Vagina (tissue), 2 donors: ENCODE measurements around the gene CLCNKA. TPM values are rescaled to one million over a fixed set of nuclear protein-coding genes. Genes with fewer than 3 reads are reported as not detected.

Experiments used
- DNase-seq, 2 donors: peaks; one replicate each; pipeline ENCODE4 v3.0.0-alpha.2; 2017; ENCODE audit errors: extremely low spot score in 2 of 2
- H3K27ac ChIP-seq: fragments of 200-600 bp; sonication (generic); one replicate; pipeline ENCODE4 v1.5.1; 2019
- H3K27me3 ChIP-seq: fragments of 200-600 bp; sonication (generic); one replicate; pipeline ENCODE4 v1.5.1; 2019
- H3K36me3 ChIP-seq, 2 donors: fragments of 200-600 bp; sonication (generic); one replicate each; pipeline ENCODE4 v1.5.1; 2017 to 2019
- H3K4me1 ChIP-seq: fragments of 200-600 bp; sonication (generic); one replicate; pipeline ENCODE4 v1.5.1; 2019
- H3K4me3 ChIP-seq, 2 donors: fragments of 200-600 bp; sonication (generic); 1 replicate in 1 of 2; 2 replicates in 1 of 2; pipeline ENCODE4 v1.5.1; 2016 to 2019
- H3K9me3 ChIP-seq: fragments of 200-600 bp; sonication (generic); one replicate; pipeline ENCODE4 v1.5.1; 2019
- CTCF ChIP-seq, 3 experiments: fragments of 450-650 bp in 2 of 3; fragments of 200-600 bp in 1 of 3; sonication (generic) in 1 of 3; IDR thresholded peaks; one replicate each; pipeline ENCODE4 v1.5.1; 2017 to 2019; ENCODE audit warnings: antibody characterized with exemption in 3 of 3, mild to moderate bottlenecking in 2 of 3, moderate library complexity in 2 of 3
- POLR2A ChIP-seq, 2 donors: fragments of 450-650 bp; IDR thresholded peaks; one replicate each; pipeline ENCODE4 v1.6.1; 2017; ENCODE audit warnings: antibody characterized with exemption in 2 of 2, mild to moderate bottlenecking in 2 of 2, moderate library complexity in 2 of 2
- POLR2AphosphoS5 ChIP-seq, 2 donors: sonication (generic); formaldehyde crosslinking; IDR thresholded peaks; one replicate each; pipeline ENCODE4 v1.9.0; 2017; ENCODE audit warnings: antibody characterized with exemption in 2 of 2, mild to moderate bottlenecking in 2 of 2, low read depth in 1 of 2; ENCODE audit not compliant: insufficient read depth in 1 of 2
- intact Hi-C: fragments of 100-400 bp; cut with DNase I; formaldehyde crosslinking; loops from one replicate; pipeline ENCODE4 v1.15.1; 2023
- total RNA-seq: library from RNA; depleted of rRNA; stranded (reverse); fragments of >200 nt; gene quantifications from one replicate; pipeline ENCODE4 v1.2.3, GENCODE V29; 2016

The CLCNKA gene
- total RNA-seq, 1 donor from 2014 or later, result 0.25 TPM

GRCh38 chr1:16017076-16017460 is 4.8 kb upstream of the CLCNKA start:
- TF ChIP-seq POLR2AphosphoS5 (IDR thresholded peaks at IDR 0.05; ENCODE audit: insufficient read depth in 1 of 2, low read depth in 1 of 2), result no peak
- TF ChIP-seq CTCF (IDR thresholded peaks at IDR 0.05), result no peak
- no peak for TF ChIP-seq POLR2A (IDR thresholded peaks at IDR 0.05)
- intact Hi-C loops, result no loop called here
- Histone ChIP-seq H3K27me3 (no peaks in the 10 kb centered on the region), H3K9me3 (no peaks in the 10 kb centered on the region), H3K27ac (peak overlapping the region; percentile 94), H3K36me3 (no peaks in the 10 kb centered on the region), H3K4me3 (peak overlapping the region; percentile 27 to 39), H3K4me1 (peaks cover 66% of the 10 kb centered on the region)
- no peak for DNase-seq

- Histone ChIP-seq H3K9me3 (no peaks in the 10 kb centered on the region), H3K27me3 (no peaks in the 10 kb centered on the region), H3K36me3 (no peaks in the 10 kb centered on the region), H3K27ac (peak within 1 kb of the TSS; percentile 94), H3K4me3 (peak within 1 kb of the TSS; percentile 27 to 39), H3K4me1 (peaks cover 61% of the 10 kb centered on the region)
- TF ChIP-seq POLR2AphosphoS5 (IDR thresholded peaks at IDR 0.05; ENCODE audit: insufficient read depth in 1 of 2, low read depth in 1 of 2) (peak; percentile 54 to 92), POLR2A (IDR thresholded peaks at IDR 0.05) (peak in 1 of 2 donors; percentile 30), CTCF (IDR thresholded peaks at IDR 0.05) (no peak)
- no peak for DNase-seq
- intact Hi-C loops, result no loop called here
These were observed 4.2 kb upstream of the CLCNKA start, which contains the start of gene HSPB7 for GRCh38 chr1:16017461-16018303. HSPB7 (minus strand) TSS chr1:16018043; CDS start chr1:16017963, 80 bp downstream.

DNA sequence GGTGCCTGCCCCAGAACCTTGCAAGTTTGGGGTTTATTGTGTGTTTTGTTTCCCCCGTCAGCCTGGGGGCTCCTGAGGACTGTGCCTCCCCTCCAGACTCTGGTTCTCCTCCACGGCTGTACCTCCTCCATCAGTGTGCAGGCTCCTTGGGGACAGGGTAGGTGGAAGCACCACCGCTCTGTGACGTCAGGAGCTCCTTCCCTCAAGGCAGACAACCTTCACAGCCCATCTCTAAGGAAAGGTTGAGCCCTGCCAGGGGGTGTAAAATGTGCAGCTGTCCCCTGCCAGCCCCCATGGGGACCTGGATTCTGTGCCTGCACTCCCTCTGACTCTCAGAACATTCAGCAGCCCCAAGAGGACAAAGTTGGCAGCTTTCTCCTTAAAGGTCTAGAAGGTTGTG is 3.5 kb upstream of the CLCNKA start:
- Histone ChIP-seq H3K27me3 (no peaks in the 10 kb centered on the region), H3K36me3 (no peaks in the 10 kb centered on the region), H3K27ac (peak overlapping the region; percentile 94), H3K4me3 (peak overlapping the region; percentile 27 to 39), H3K4me1 (peaks cover 55% of the 10 kb centered on the region), H3K9me3 (no peaks in the 10 kb centered on the region)
- TF ChIP-seq POLR2AphosphoS5 (IDR thresholded peaks at IDR 0.05; ENCODE audit: insufficient read depth in 1 of 2, low read depth in 1 of 2) (no peak), POLR2A (IDR thresholded peaks at IDR 0.05) (no peak), CTCF (IDR thresholded peaks at IDR 0.05) (no peak)
- DNase-seq, result no peak
- intact Hi-C loops, result no loop called here

DNA sequence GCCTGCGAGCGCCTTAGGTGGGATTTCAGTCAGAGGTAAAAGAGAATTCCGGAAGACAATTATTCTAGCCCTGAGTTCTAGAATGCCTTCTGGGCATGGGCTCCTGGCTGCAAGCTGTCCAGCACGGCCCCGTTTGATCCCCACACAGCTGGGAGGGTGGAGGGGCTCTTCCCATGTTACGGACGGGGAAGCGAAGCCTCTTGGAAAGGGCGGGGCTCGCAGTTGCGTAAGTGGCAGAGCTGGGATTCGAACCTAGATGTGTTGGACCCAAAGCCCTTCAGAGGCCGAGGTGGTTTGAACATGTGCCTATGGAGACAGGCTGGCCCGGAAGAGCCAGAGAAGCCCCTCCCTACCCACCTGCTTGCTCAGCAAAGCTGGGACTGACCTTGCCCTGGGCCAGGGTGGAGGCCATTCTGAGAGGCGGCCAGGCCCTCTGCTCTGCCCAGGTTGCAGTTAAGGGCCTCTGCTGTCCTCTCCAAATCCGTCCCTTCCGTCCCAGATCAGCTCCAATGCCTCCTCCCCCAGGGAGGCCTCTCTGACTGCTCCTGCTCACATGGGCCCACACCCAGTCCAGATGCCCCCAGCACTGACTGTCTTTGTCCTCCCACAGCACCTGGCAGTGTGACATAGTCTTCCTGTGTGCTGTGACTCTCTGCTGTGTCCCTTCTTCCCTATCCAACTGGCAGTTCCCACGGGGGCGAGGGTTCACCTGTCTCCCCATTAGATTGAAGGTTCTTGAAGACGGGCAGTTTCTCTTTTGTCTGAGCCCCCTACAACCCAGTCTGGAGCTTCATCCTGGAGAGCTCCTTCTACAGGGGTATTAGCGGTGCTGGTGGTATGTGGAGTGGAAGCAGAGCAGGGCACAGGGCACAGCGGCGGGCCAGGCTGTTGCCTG is 2.8 kb upstream of the CLCNKA start:
- H3K4me3 ChIP-seq, result no peak overlapping the region

More for the DNA sequence above, 2.8 kb upstream of the CLCNKA start:
- DNase-seq, result no peak
- no peaks in the 10 kb centered on the region for H3K36me3 ChIP-seq
- H3K27me3 ChIP-seq, result no peaks in the 10 kb centered on the region
- peaks cover 48% of the 10 kb centered on the region for H3K4me1 ChIP-seq
- TF ChIP-seq POLR2AphosphoS5 (IDR thresholded peaks at IDR 0.05; ENCODE audit: insufficient read depth in 1 of 2, low read depth in 1 of 2), result no peak
- no peak for TF ChIP-seq CTCF (IDR thresholded peaks at IDR 0.05)
- no peak for TF ChIP-seq POLR2A (IDR thresholded peaks at IDR 0.05)
- H3K9me3 ChIP-seq, result no peaks in the 10 kb centered on the region
- peak overlapping the region; percentile 94 for H3K27ac ChIP-seq
- intact Hi-C loops, result no loop called here
